Kidney (tissue), 14 donors: ENCODE data around the gene GTF3C1. TPM values are rescaled to one million over a fixed set of nuclear protein-coding genes. Genes with fewer than 3 reads are reported as not detected.

ENCODE experiments used
- DNase-seq, 5 donors: peaks; one replicate each; pipeline ENCODE4 v3.0.0-alpha.2; 2013 to 2020
- FAIRE-seq: peaks from 2 replicates; lab custom pipeline; 2012; peaks lifted over from hg19 to GRCh38; lab: Jason Lieb, UNC
- H3K27ac ChIP-seq, 2 donors: one replicate each; pipeline ENCODE4 v1.7.0; 2013; ENCODE audit warnings: low read depth in 2 of 2, low read length in 2 of 2, inconsistent platforms in 1 of 2
- H3K27me3 ChIP-seq: one replicate; pipeline ENCODE4 v1.7.1; 2013; ENCODE audit warnings: low read length, inconsistent platforms; ENCODE audit not compliant: control insufficient read depth, insufficient read depth
- H3K36me3 ChIP-seq, 3 donors: one replicate each; pipeline versions ENCODE4 v1.7.0 to v1.7.1; 2013; ENCODE audit warnings: low read length in 3 of 3, control low read depth in 1 of 3, inconsistent platforms in 1 of 3; ENCODE audit not compliant: insufficient read depth in 3 of 3, control insufficient read depth in 2 of 3
- H3K4me1 ChIP-seq, 3 donors: one replicate each; pipeline versions ENCODE4 v1.7.0 to v1.7.1; 2013; ENCODE audit warnings: low read length in 3 of 3, inconsistent platforms in 1 of 3, low read depth in 1 of 3; ENCODE audit not compliant: control insufficient read depth in 2 of 3, insufficient read depth in 2 of 3
- H3K4me3 ChIP-seq, 3 donors: one replicate each; pipeline versions ENCODE4 v1.7.0 to v1.8.1; 2013; ENCODE audit warnings: low read length in 3 of 3, control low read depth in 1 of 3, inconsistent platforms in 1 of 3
- H3K9ac ChIP-seq, 3 donors: one replicate each; pipeline versions ENCODE4 v1.7.0 to v1.7.1; 2013; ENCODE audit warnings: low read length in 3 of 3, control low read depth in 1 of 3, inconsistent platforms in 1 of 3
- H3K9me3 ChIP-seq, 3 donors: one replicate each; pipeline versions ENCODE4 v1.7.0 to v1.7.1; 2013; ENCODE audit warnings: low read length in 3 of 3, control low read depth in 1 of 3, inconsistent platforms in 1 of 3; ENCODE audit not compliant: control insufficient read depth in 2 of 3, insufficient read depth in 1 of 3
- CTCF ChIP-seq: IDR thresholded peaks from 3 replicates; pipeline ENCODE4 v1.5.1; 2012; ENCODE audit warnings: mild to moderate bottlenecking, moderate library complexity, borderline replicate concordance; ENCODE audit not compliant: insufficient read depth; ENCODE audit errors: extremely low read depth
- intact Hi-C: fragments of 100-400 bp; cut with DNase I; formaldehyde crosslinking; loops from one replicate; pipeline ENCODE4 v1.11.1; 2022
- polyA plus RNA-seq: library from polyadenylated mRNA; stranded (reverse); fragments of 350-450 nt; fragmentation: Illumina TruSeq; extraction: RNeasy Lipid Tissue Mini Kit (QIAGEN cat#74804); gene quantifications from one replicate; pipeline ENCODE4 v1.2.3, GENCODE V29; 2014; ENCODE audit warnings: low read depth, low replicate concordance; ENCODE audit not compliant: insufficient read depth
- total RNA-seq: library from RNA; stranded (reverse); fragmentation: NEBNext Ultra II Directional; extraction: Animal tissue kit (Norgen Biotek cat#: 25700); gene quantifications from one replicate; pipeline ENCODE4 v1.2.1, GENCODE V29; 2021
- donor health status: control.
- donor health status: control.
- donor health status: control.
- donor health status: control.
- donor health status: control.
- donor health status: DM: yes; HTN: yes; CAD: no.
- donor health status: Normal renal cell carcinoma (clear cell type).

Gene GTF3C1
- total and polyA plus RNA-seq, 2 donors from 2014 or later: 59.0 to 81.7 TPM

GRCh38 chr16:27432558-27432957, 117.2 kb downstream of the GTF3C1 start:
- intact Hi-C loops: no loop called here
- no peak for TF ChIP-seq CTCF
- H3K36me3 ChIP-seq: no peaks in the 10 kb centered on the region

GRCh38 chr16:27431773-27432532, 117.8 kb downstream of the GTF3C1 start:
- no peak for FAIRE-seq
- H3K4me1 ChIP-seq: no peaks in the 10 kb centered on the region
- no peak for TF ChIP-seq CTCF
- H3K27me3 ChIP-seq: no peaks in the 10 kb centered on the region
- intact Hi-C loops: no loop called here
- no peak overlapping the region for H3K9ac ChIP-seq
- no peak overlapping the region for H3K4me3 ChIP-seq
- H3K36me3 ChIP-seq: no peaks in the 10 kb centered on the region
- no peak overlapping the region for H3K27ac ChIP-seq
- DNase-seq: peak in 1 of 5 donors; percentile 23
- no peaks in the 10 kb centered on the region for H3K9me3 ChIP-seq

More at GRCh38 chr16:27432558-27432957, 117.2 kb downstream of the GTF3C1 start:
- no peak overlapping the region for H3K9ac ChIP-seq
- H3K4me1 ChIP-seq: no peaks in the 10 kb centered on the region
- no peaks in the 10 kb centered on the region for H3K9me3 ChIP-seq
- H3K27me3 ChIP-seq: no peaks in the 10 kb centered on the region
- no peak overlapping the region for H3K4me3 ChIP-seq
- FAIRE-seq: no peak
- no peak overlapping the region for H3K27ac ChIP-seq
- no peak for DNase-seq

- no peaks in the 10 kb centered on the region for H3K4me1 ChIP-seq
- no peak overlapping the region for H3K27ac ChIP-seq
- H3K27me3 ChIP-seq: no peaks in the 10 kb centered on the region
- TF ChIP-seq CTCF: no peak
- FAIRE-seq: no peak
- no peaks in the 10 kb centered on the region for H3K36me3 ChIP-seq
- H3K9ac ChIP-seq: no peak overlapping the region
- intact Hi-C loops: no loop called here
- no peaks in the 10 kb centered on the region for H3K9me3 ChIP-seq
- DNase-seq: no peak
- no peak overlapping the region for H3K4me3 ChIP-seq
Observed at GRCh38 chr16:27430923-27431484, 118.7 kb downstream of the GTF3C1 start.
